ENCODE results near the gene ALKAL2.

ALKAL2 gene

DNA sequence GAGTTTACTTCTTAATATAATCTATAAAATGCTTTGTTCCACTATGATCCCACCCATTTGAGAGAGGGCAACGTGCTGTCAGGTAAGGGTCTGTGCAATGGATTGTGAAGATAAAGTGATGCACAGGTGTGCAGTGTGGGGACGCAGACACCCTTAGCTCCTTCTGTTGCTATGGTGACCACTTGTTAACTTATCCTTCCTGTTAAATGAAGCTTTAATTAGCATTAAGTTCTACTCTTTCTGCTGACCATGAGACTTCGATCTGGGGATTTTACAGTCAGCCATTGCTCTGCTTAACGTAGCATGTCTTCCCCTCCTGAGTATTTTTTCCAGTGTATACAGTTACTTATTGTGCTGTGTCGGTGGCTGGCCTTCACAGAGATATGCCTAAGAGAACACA is 23.1 kb upstream of the ALKAL2 start:
- Histone ChIP-seq H3K9me3 (ENCODE audit: control insufficient read depth, insufficient read depth, low read length) (no peaks in the 10 kb centered on the region), H3K4me1 (ENCODE audit: insufficient read depth, low read length) (peaks cover 18% of the 10 kb centered on the region), H3K36me3 (ENCODE audit: insufficient read depth, low read length) (no peaks in the 10 kb centered on the region), H3K9ac (ENCODE audit: low read depth, low read length) (no peak overlapping the region)

- H3K4me1 ChIP-seq (ENCODE audit: insufficient read depth, low read length) = peaks cover 18% of the 10 kb centered on the region
- H3K9ac ChIP-seq (ENCODE audit: low read depth, low read length) = no peak overlapping the region
- H3K36me3 ChIP-seq (ENCODE audit: insufficient read depth, low read length) = no peaks in the 10 kb centered on the region
- H3K9me3 ChIP-seq (ENCODE audit: control insufficient read depth, insufficient read depth, low read length) = no peaks in the 10 kb centered on the region
These were observed 22.1 kb upstream of the ALKAL2 start for GRCh38 chr2:309954-310510.

GRCh38 chr2:309148-309953 is 21.5 kb upstream of the ALKAL2 start:
- Histone ChIP-seq H3K36me3 (ENCODE audit: insufficient read depth, low read length) (no peaks in the 10 kb centered on the region), H3K9ac (ENCODE audit: low read depth, low read length) (no peak overlapping the region), H3K9me3 (ENCODE audit: control insufficient read depth, insufficient read depth, low read length) (no peaks in the 10 kb centered on the region), H3K4me1 (ENCODE audit: insufficient read depth, low read length) (peaks cover 18% of the 10 kb centered on the region)

- no peaks in the 10 kb centered on the region for H3K36me3 ChIP-seq (ENCODE audit: insufficient read depth, low read length)
- no peaks in the 10 kb centered on the region; the same call in 1 of the 2 replicates for H3K9me3 ChIP-seq (ENCODE audit: control insufficient read depth, insufficient read depth, low read length)
- peaks cover 14% of the 10 kb centered on the region for H3K4me1 ChIP-seq (ENCODE audit: insufficient read depth, low read length)
- H3K9ac ChIP-seq (ENCODE audit: low read depth, low read length) = no peak overlapping the region
These were observed 17.5 kb upstream of the ALKAL2 start for GRCh38 chr2:305366-305765.

DNA sequence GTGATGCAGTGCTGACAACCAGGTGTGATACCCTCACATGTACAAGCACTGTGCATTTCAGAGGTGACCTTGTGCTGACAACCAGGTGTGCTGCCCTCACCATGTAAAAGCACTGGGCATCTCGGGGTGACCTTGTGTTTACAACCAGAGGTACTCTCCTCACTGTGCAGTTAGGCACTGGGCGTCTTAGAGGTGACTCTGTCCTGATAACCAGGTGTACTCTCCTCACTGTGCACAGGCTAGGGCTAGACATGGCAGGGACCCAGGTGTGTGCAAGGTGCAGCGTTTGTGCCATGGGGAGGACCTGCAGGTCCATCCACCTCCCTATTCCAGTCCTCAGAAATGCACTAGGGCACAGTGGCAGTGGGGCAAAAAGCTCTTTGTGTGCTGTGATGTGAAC is 8.5 kb upstream of the ALKAL2 start:
- no peaks in the 10 kb centered on the region for H3K4me1 ChIP-seq (ENCODE audit: insufficient read depth, low read length)
- no peak overlapping the region for H3K9ac ChIP-seq (ENCODE audit: low read depth, low read length)
- H3K9me3 ChIP-seq (ENCODE audit: control insufficient read depth, insufficient read depth, low read length) = no peaks in the 10 kb centered on the region
- H3K36me3 ChIP-seq (ENCODE audit: insufficient read depth, low read length) = no peaks in the 10 kb centered on the region

- no peaks in the 10 kb centered on the region for H3K4me1 ChIP-seq (ENCODE audit: insufficient read depth, low read length)
- no peak overlapping the region for H3K9ac ChIP-seq (ENCODE audit: low read depth, low read length)
- H3K36me3 ChIP-seq (ENCODE audit: insufficient read depth, low read length) = no peaks in the 10 kb centered on the region
- H3K9me3 ChIP-seq (ENCODE audit: control insufficient read depth, insufficient read depth, low read length) = no peaks in the 10 kb centered on the region
These were observed 7.2 kb upstream of the ALKAL2 start for GRCh38 chr2:295090-295489.

DNA sequence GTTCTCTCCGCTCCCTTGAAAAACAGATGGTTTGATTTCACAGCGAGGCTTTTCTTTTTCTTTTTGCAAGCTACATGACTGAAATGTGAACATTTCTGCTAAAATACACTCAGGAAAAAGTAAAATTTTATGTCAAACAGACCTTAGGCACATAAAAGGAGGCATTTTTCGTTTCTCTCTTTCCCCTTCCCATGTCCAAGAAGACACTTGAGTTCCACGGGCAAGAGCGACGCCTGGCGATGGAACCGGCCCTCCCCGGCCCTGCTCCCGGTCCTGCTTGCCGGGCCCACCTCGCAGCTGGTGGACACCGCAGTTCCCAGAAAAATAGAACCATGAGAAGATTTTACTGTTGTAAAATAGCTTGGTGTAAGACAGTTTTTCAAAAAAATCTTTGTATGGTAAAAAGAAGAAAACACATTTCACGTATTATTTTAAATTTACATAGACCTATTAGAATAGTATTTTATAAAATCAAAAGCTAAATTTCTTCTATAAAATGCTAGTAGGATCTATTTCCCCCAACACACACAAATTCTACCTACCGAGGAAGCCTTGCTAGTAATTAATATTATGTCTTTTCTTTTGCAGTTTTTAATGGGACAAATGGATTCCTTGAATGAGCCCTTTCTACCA is 2.3 kb upstream of the ALKAL2 start:
- H3K9me3 ChIP-seq (ENCODE audit: control insufficient read depth, insufficient read depth, low read length) = no peaks in the 10 kb centered on the region
- peaks cover 12% of the 10 kb centered on the region for H3K4me1 ChIP-seq (ENCODE audit: insufficient read depth, low read length)
- peak overlapping the region; percentile 68 for H3K9ac ChIP-seq (ENCODE audit: low read depth, low read length)
- no peaks in the 10 kb centered on the region for H3K36me3 ChIP-seq (ENCODE audit: insufficient read depth, low read length)

DNA sequence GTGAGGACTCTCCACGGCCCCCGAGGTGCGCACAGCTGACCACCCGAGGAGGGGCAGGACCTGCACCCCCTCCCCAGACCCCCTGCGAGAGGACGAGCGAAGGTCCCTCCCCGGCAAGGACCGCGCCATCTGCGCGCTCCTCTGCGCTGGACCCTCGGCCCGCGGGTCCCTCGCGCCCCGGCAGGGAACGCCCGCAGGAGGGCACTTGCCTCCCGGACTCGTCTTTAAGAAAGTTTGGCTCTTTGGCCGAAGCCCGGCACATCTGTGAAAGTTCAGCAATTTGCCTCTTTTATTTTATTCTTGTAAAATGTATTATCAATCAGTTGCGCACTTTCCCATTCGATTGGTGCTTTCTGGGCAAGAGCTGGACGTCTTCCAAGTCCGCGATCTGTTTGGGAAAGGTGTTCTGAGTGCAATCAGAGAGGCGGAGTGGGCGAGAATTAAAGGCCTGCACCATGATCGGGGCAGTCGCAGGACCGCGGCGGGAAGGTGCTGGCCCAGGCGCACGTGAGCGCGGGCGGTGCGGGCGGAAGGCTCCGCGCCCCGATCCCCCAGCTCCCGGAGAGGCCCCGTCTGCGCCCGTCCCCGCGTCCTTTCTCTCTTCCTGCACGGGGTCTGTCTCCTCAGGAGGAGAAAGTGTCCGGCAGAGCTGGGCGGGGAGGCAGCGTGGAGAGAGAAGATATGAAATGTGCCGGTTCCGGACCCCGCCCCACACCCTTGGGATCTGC is 1.6 kb upstream of the ALKAL2 start:
- Histone ChIP-seq H3K36me3 (ENCODE audit: insufficient read depth, low read length) (no peaks in the 10 kb centered on the region), H3K9ac (ENCODE audit: low read depth, low read length) (peak overlapping the region; percentile 68), H3K4me1 (ENCODE audit: insufficient read depth, low read length) (peaks cover 18% of the 10 kb centered on the region), H3K9me3 (ENCODE audit: control insufficient read depth, insufficient read depth, low read length) (no peaks in the 10 kb centered on the region)

- Histone ChIP-seq H3K9ac (ENCODE audit: low read depth, low read length) (peak overlapping the region; percentile 68), H3K9me3 (ENCODE audit: control insufficient read depth, insufficient read depth, low read length) (no peaks in the 10 kb centered on the region), H3K36me3 (ENCODE audit: insufficient read depth, low read length) (no peaks in the 10 kb centered on the region), H3K4me1 (ENCODE audit: insufficient read depth, low read length) (peaks cover 22% of the 10 kb centered on the region)
These were observed 969 bp upstream of the ALKAL2 start for GRCh38 chr2:288758-289361.

DNA sequence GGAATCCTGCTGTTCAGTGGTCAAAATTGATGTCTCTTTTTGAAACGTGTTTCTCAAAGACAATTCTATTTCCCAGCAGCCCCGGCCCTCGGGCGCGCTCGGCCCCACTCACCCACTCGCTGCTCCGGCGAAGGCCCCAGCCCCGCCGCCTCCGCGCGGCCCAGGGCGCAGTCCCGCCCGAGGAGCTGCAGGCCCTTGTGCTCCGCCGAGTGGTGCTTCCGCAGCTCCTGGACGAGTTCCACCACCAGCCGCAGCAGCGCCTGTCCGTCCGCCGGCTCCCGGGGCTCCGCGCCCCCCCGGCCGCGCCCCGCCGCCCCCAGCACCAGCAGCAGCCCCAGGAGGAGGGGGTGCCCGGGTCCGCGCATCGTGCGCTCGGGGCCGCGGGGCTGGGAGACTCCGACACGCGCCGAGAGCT is 413 bp downstream of the ALKAL2 start:
- H3K36me3 ChIP-seq (ENCODE audit: insufficient read depth, low read length) = peaks cover under 1% of the 10 kb centered on the region; the same call in 1 of the 2 replicates
- H3K9ac ChIP-seq (ENCODE audit: low read depth, low read length) = peak overlapping the region; percentile 43; the same call in 1 of the 2 replicates
- H3K4me1 ChIP-seq (ENCODE audit: insufficient read depth, low read length) = peaks cover 27% of the 10 kb centered on the region
- H3K9me3 ChIP-seq (ENCODE audit: control insufficient read depth, insufficient read depth, low read length) = no peaks in the 10 kb centered on the region

GRCh38 chr2:286774-287392 is 1.0 kb downstream of the ALKAL2 start:
- Histone ChIP-seq H3K9me3 (ENCODE audit: control insufficient read depth, insufficient read depth, low read length) (no peaks in the 10 kb centered on the region), H3K4me1 (ENCODE audit: insufficient read depth, low read length) (peaks cover 27% of the 10 kb centered on the region), H3K36me3 (ENCODE audit: insufficient read depth, low read length) (peaks cover 6% of the 10 kb centered on the region; the same call in 1 of the 2 replicates), H3K9ac (ENCODE audit: low read depth, low read length) (peak overlapping the region; percentile 43; the same call in 1 of the 2 replicates)

DNA sequence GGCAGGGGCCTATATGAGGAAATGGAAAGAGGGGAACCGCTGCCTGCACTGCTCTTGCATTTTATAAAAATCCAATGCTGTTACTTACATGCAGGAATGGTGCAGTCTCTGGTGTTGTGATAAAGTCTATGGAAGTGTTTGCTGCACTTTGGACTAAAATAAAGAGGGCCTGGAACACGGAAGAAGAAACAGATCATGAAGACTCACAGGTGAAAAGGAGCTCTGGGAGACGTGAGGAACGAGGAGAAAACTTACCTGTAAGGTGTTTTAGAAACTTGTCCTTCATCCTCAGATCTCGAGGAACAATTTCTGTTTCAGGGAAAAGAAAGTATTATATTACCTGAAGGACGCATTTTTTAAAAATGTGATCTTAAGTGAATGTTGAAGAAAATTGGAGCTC is 1.9 kb downstream of the ALKAL2 start:
- Histone ChIP-seq H3K4me1 (ENCODE audit: insufficient read depth, low read length) (peaks cover 27% of the 10 kb centered on the region), H3K36me3 (ENCODE audit: insufficient read depth, low read length) (peaks cover 6% of the 10 kb centered on the region; the same call in 1 of the 2 replicates), H3K9me3 (ENCODE audit: control insufficient read depth, insufficient read depth, low read length) (no peaks in the 10 kb centered on the region), H3K9ac (ENCODE audit: low read depth, low read length) (no peak overlapping the region)

DNA sequence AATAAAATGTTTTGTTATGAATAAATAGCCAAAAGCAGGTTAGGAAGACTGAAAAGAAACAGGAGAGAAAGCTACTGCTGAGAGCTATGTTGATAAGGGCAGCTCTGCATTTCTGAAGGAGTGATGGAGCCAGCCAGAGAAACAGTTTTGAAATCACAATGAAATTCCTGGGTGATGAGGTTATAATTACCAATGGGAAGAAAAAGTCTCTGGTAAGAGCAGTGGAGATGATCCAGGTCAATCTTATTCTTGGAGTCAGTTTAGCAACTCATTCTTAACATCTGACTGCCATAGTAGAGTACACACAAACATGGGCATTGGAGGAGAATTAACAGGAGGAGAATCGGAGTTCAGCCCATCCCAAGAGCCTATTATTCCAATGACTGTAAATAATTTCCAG is 2.4 kb downstream of the ALKAL2 start:
- H3K36me3 ChIP-seq (ENCODE audit: insufficient read depth, low read length) = peaks cover 6% of the 10 kb centered on the region; the same call in 1 of the 2 replicates
- no peaks in the 10 kb centered on the region for H3K9me3 ChIP-seq (ENCODE audit: control insufficient read depth, insufficient read depth, low read length)
- H3K4me1 ChIP-seq (ENCODE audit: insufficient read depth, low read length) = peaks cover 27% of the 10 kb centered on the region
- H3K9ac ChIP-seq (ENCODE audit: low read depth, low read length) = no peak overlapping the region
